Upper lobe of right lung (tissue), 1 donor: ENCODE measurements around the gene BEND4. TPM values are rescaled to one million over a fixed set of nuclear protein-coding genes. Genes with fewer than 3 reads are reported as not detected.

Source experiments
- ATAC-seq: fragments of 200-7000 bp; cut with Tn5 transposase; one replicate; pipeline ENCODE4 v1.9.1; 2020; ENCODE audit warnings: mild to moderate bottlenecking, moderate library complexity
- DNase-seq: peaks from one replicate; pipeline ENCODE4 v3.0.0-alpha.2; 2020
- H3K27ac ChIP-seq: fragments of 200-600 bp; one replicate; pipeline ENCODE4 v1.8.0; 2022
- H3K27me3 ChIP-seq: fragments of 200-600 bp; one replicate; pipeline ENCODE4 v1.8.0; 2022; ENCODE audit warnings: mild to moderate bottlenecking
- H3K36me3 ChIP-seq: fragments of 200-600 bp; one replicate; pipeline ENCODE4 v1.8.0; 2022
- H3K4me1 ChIP-seq: fragments of 200-600 bp; one replicate; pipeline ENCODE4 v1.8.0; 2022
- H3K4me3 ChIP-seq: fragments of 200-600 bp; one replicate; pipeline ENCODE4 v1.8.0; 2022; ENCODE audit warnings: mild to moderate bottlenecking
- H3K9me3 ChIP-seq: fragments of 200-600 bp; one replicate; pipeline ENCODE4 v1.8.0; 2022
- intact Hi-C: fragments of 100-400 bp; cut with DNase I; formaldehyde crosslinking; loops from one replicate; pipeline ENCODE4 v1.11.0; 2022
- total RNA-seq: library from RNA; stranded (reverse); fragmentation: NEBNext Ultra II Directional; extraction: Animal tissue kit (Norgen Biotek cat#: 25700); gene quantifications from one replicate; pipeline ENCODE4 v1.2.1, GENCODE V29; 2021
- TF ChIP-seq, protein P1 (sequence below): fragments of 200-600 bp; IDR thresholded peaks from one replicate; pipeline ENCODE4 v1.8.0; 2022; ENCODE audit warnings: antibody characterized with exemption
- donor health status: DM: no; HTN: yes; CAD: no; lungs with severe emphysema.

BEND4 gene
- total RNA-seq, 1 donor from 2014 or later = 0.43 TPM

DNA sequence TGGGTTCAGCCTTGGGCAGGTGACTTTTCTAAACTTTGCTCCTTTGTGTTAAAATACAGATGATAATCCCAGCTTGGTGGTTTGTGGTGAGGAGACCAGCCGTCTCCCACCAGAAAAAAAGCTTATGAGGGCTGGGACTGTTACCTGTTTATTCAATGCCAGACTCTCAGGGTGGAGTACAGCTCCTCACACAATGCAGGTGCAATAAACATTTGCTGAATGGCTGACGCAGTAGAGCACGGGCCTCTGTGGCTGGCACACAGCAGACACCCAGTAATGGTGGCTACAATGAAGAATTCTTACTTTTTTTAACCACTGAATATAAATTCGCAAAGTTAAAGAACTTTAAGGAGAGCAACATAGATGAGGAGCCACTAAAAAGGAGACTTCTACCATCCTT is 30.2 kb downstream of the BEND4 start:
- intact Hi-C loops = no loop called here
- TF ChIP-seq, protein P1, sequence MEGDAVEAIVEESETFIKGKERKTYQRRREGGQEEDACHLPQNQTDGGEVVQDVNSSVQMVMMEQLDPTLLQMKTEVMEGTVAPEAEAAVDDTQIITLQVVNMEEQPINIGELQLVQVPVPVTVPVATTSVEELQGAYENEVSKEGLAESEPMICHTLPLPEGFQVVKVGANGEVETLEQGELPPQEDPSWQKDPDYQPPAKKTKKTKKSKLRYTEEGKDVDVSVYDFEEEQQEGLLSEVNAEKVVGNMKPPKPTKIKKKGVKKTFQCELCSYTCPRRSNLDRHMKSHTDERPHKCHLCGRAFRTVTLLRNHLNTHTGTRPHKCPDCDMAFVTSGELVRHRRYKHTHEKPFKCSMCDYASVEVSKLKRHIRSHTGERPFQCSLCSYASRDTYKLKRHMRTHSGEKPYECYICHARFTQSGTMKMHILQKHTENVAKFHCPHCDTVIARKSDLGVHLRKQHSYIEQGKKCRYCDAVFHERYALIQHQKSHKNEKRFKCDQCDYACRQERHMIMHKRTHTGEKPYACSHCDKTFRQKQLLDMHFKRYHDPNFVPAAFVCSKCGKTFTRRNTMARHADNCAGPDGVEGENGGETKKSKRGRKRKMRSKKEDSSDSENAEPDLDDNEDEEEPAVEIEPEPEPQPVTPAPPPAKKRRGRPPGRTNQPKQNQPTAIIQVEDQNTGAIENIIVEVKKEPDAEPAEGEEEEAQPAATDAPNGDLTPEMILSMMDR = no peak
- ATAC-seq (no peak), DNase-seq (no peak)
- Histone ChIP-seq H3K27ac (no peak overlapping the region), H3K9me3 (no peaks in the 10 kb centered on the region), H3K36me3 (no peaks in the 10 kb centered on the region), H3K4me3 (no peak overlapping the region), H3K27me3 (no peaks in the 10 kb centered on the region), H3K4me1 (no peaks in the 10 kb centered on the region)

- ATAC-seq (no peak), DNase-seq (no peak)
- Histone ChIP-seq H3K27me3 (no peaks in the 10 kb centered on the region), H3K4me3 (no peak overlapping the region), H3K27ac (no peak overlapping the region), H3K36me3 (no peaks in the 10 kb centered on the region), H3K9me3 (no peaks in the 10 kb centered on the region), H3K4me1 (no peaks in the 10 kb centered on the region)
- TF ChIP-seq, protein P1 = no peak
- intact Hi-C loops = no loop called here
These were observed 32.6 kb downstream of the BEND4 start for GRCh38 chr4:42119886-42120285.

- H3K36me3 ChIP-seq = no peaks in the 10 kb centered on the region
- no peaks in the 10 kb centered on the region for H3K9me3 ChIP-seq
- no peak overlapping the region for H3K4me3 ChIP-seq
- no peak overlapping the region for H3K27ac ChIP-seq
- H3K4me1 ChIP-seq = no peaks in the 10 kb centered on the region
- DNase-seq (no peak), ATAC-seq (no peak)
- intact Hi-C loops = no loop called here
- TF ChIP-seq, protein P1 = no peak
- H3K27me3 ChIP-seq = no peaks in the 10 kb centered on the region
These were observed 39.6 kb downstream of the BEND4 start for GRCh38 chr4:42112846-42113245.

GRCh38 chr4:42104521-42104920 is 47.9 kb downstream of the BEND4 start:
- no peak overlapping the region for H3K4me3 ChIP-seq
- no peaks in the 10 kb centered on the region for H3K36me3 ChIP-seq
- ATAC-seq (no peak), DNase-seq (no peak)
- no peaks in the 10 kb centered on the region for H3K4me1 ChIP-seq
- intact Hi-C loops = no loop called here
- H3K27me3 ChIP-seq = no peaks in the 10 kb centered on the region
- no peaks in the 10 kb centered on the region for H3K9me3 ChIP-seq
- TF ChIP-seq, protein P1 = no peak
- no peak overlapping the region for H3K27ac ChIP-seq

- Histone ChIP-seq H3K27me3 (no peaks in the 10 kb centered on the region), H3K27ac (no peak overlapping the region), H3K36me3 (no peaks in the 10 kb centered on the region), H3K9me3 (no peaks in the 10 kb centered on the region), H3K4me1 (no peaks in the 10 kb centered on the region), H3K4me3 (no peak overlapping the region)
- intact Hi-C loops = no loop called here
- TF ChIP-seq, protein P1 = no peak
- DNase-seq (no peak), ATAC-seq (no peak)
These were observed 50.9 kb downstream of the BEND4 start for GRCh38 chr4:42101446-42101975.

DNA sequence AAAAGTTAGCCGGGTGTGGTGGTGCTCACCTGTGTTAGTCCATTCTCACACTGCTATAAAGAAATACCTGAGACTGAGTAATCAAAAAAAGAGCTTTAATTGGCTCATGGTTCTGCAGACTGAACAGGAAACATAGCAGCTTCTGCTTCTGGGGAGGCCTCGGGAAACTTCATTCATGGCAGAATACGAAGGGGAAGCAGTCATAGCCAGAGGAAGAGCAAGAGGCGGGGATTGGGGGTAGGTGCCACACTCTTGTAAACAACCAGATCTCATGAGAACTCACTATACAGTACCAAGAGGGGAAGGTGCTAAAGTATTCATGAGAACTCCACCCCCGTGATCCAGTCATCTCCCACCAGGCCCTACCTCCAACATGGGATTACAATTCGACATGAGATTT is 64.1 kb downstream of the BEND4 start:
- Histone ChIP-seq H3K4me3 (no peak overlapping the region), H3K27me3 (no peaks in the 10 kb centered on the region), H3K36me3 (peaks cover 12% of the 10 kb centered on the region), H3K27ac (no peak overlapping the region), H3K9me3 (no peaks in the 10 kb centered on the region), H3K4me1 (no peaks in the 10 kb centered on the region)
- DNase-seq = no peak
- ATAC-seq = no peak
- TF ChIP-seq, protein P1 = no peak
- intact Hi-C loops = no loop called here
